ENCODE measurements around the gene ATP5PO.
A peak's percentile ranks its signal among the peaks of the same experiment; 100 is the strongest.

The ATP5PO gene

DNA sequence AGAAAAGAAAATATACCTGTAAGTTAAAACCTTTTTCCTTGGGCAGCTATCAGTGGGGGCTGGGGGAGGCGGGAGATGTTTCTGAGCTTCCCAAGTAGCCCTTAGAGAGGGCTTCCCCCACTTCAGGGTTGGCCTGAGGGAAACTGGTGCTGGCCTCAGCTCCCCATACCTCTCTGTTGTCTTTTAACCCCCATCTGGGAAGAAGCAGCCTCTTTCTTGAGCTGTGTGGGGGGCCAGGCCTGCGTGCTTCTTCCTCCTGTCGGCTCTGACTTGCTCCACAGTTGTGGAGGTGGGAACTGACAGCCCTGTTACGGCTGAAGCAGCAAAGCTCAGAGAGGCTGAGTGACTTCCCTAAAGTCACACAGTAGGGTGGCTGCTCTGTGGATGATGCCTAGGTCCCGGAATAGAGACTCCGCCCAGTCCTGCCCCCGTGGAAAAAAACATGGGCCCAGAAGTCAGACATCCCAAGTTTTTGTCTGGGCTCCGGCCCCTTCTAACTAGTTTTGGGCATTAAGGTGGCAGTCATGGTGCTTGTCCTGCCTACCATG is 55.2 kb downstream of the ATP5PO start:
- TF ChIP-seq POLR2A (IDR thresholded peaks at IDR 0.05; ENCODE audit: low read length) (no peak), GATA1 (IDR thresholded peaks at IDR 0.05; ENCODE audit: low read depth, low read length) (no peak)
- DNase-seq, result no peak

DNA sequence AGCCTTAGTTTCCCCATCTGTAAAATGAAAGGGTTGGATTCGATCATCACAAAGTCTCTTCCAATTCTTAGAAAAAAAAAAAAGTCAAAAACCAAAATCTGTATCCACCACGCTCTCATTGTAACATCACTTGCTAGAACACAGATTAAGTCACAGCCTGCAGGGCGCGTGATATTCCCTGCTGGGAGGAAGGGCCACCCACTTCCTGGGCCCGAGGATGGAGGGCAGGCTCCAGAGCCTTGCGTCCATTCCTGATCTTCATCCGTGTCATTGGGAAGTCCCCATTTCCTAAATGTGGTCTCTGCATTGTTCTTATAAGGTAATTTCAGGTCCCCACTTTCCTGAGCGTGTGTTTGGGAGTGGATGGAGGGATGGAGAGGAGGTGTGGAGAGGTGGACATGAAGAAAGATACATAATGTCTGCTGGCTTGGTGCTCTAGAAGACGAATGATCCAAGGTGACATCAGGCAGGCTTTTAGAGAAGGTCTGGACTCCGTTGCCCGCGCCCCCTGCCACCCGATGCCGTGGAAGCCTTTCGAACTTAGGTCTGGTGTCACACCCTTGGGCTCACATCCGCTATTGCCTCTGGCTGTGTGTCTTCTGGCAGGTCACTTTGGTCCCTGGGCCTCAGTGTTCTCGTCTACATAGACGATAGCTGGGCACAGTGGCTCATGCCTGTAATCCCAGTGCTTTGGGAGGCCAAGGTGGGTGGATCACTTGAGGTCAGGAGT is 56.1 kb downstream of the ATP5PO start:
- TF ChIP-seq POLR2A (IDR thresholded peaks at IDR 0.05; ENCODE audit: low read length), result no peak
- no peak for TF ChIP-seq GATA1 (IDR thresholded peaks at IDR 0.05; ENCODE audit: low read depth, low read length)

GRCh38 chr21:33858667-33859372 is 56.8 kb downstream of the ATP5PO start:
- no peak for DNase-seq
- TF ChIP-seq GATA1 (IDR thresholded peaks at IDR 0.05; ENCODE audit: low read depth, low read length), result no peak
- TF ChIP-seq POLR2A (IDR thresholded peaks at IDR 0.05; ENCODE audit: low read length), result no peak

More for the DNA sequence above, 56.1 kb downstream of the ATP5PO start:
- no peak for DNase-seq

DNA sequence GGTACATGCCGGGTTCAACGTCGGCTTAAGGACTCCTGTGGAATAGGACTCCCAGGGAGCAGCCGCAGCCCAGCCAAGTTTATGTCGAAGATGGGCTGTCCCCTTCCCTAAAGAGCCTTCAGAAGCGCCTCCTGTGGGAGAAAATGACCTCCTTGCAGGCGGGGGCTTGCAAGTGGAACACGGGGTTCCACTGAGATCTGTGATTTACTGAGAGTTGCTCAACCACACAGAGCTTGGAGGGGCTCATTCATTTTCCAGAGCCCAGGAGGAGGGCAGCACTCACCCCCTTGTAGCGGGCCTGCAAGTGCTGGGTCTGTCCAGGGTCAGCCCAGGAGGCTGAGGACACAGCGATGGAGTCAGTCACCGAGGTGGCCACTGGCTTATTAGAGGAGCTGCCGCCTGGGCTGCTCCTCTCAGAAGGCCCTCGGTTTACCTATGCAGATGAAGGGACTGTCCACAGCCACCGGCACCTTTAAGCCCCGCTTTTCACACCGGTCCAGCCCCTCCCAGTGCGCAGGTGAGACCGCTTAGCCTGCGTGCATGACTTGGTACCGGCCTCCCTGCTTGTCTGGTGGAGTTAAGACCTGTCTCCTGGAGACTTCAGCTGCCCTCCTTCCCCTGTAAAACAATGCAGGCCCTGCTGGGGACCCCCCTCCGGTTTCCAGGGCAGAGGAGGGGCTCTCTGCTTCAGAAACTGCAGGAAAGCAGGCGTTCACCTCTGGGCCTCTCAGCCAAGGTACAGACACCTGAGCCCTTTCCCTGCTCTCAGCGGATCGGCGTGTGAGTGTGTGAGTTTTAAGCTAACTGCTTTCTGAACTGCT is 57.5 kb downstream of the ATP5PO start:
- no peak for TF ChIP-seq GATA1 (IDR thresholded peaks at IDR 0.05; ENCODE audit: low read depth, low read length)
- no peak for TF ChIP-seq POLR2A (IDR thresholded peaks at IDR 0.05; ENCODE audit: low read length)
- DNase-seq, result no peak

DNA sequence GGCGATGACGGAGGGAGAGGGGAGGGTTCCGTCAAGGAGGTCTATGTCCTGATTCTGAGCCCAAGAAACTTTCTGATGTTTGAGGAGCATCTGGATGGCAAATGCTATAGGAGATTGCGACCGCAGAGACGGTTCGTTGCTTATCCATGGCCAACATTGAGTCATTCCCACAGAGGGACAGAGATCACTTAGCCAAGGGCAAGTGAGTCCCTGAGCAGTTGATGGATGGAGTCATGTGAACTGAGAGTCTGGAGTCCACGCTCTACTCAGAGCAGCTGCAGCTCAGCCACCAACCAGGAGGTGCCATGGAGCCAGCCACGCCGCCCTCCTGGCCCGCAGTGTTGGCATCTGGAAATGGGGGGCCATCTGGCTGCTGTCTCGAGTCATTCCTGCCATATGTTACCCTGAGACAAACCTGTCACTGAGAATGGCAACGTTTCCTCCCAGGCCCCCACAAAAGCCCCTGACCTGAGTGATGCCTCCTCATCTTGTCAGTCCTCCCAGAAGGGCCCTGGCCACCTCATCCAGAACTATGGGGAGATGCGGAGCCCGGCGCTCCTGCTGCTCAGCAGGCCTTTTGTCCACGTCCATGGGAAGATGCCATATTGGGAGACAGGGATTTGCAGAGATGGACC is 58.6 kb downstream of the ATP5PO start:
- TF ChIP-seq POLR2A (IDR thresholded peaks at IDR 0.05; ENCODE audit: low read length), result no peak
- TF ChIP-seq GATA1 (IDR thresholded peaks at IDR 0.05; ENCODE audit: low read depth, low read length), result no peak
- DNase-seq, result no peak

GRCh38 chr21:33855190-33855589 is 60.4 kb downstream of the ATP5PO start:
- peak; percentile 19 for DNase-seq
- no peak for TF ChIP-seq GATA1 (IDR thresholded peaks at IDR 0.05; ENCODE audit: low read depth, low read length)
- no peak for TF ChIP-seq POLR2A (IDR thresholded peaks at IDR 0.05; ENCODE audit: low read length)

GRCh38 chr21:33854604-33855003 is 61.0 kb downstream of the ATP5PO start:
- DNase-seq, result no peak
- no peak for TF ChIP-seq POLR2A (IDR thresholded peaks at IDR 0.05; ENCODE audit: low read length)
- TF ChIP-seq GATA1 (IDR thresholded peaks at IDR 0.05; ENCODE audit: low read depth, low read length), result no peak
